Melanocyte of skin (primary cell): ENCODE results near the gene NMT1. TPM values are rescaled to one million over a fixed set of nuclear protein-coding genes. Genes with fewer than 3 reads are reported as not detected.

Experiments used
- small RNA-seq, 2 donors: library from RNA; depleted of rRNA; stranded (forward); fragments of <200 nt; gene quantifications; one replicate each; pipeline ENCODE3, GENCODE V24; 2012
- total RNA-seq, 2 donors: library from RNA; depleted of rRNA; stranded (reverse); fragments of >200 nt; gene quantifications; 2 replicates each; pipeline ENCODE4 v1.2.3, GENCODE V29; 2012

Gene NMT1
- total RNA-seq, result 100 to 1,000 TPM in 1 of 2 donors, 10 to 100 TPM in 1; 80.9 to 100 TPM

GRCh38 chr17:45060797-45061605 lies at the start of gene NMT1:
Gene NMT1 (plus strand): TSS chr17:45061317. CDS start chr17:45061330, 13 bp downstream.

GRCh38 chr17:45051060-45051719 lies 9.9 kb upstream of the NMT1 start, which contains the start of gene DCAKD:
Gene DCAKD (minus strand): TSS chr17:45051632. CDS start chr17:45034885, 16,747 bp downstream.

GRCh38 chr17:45132320-45132571 lies 71.1 kb downstream of the NMT1 start, which contains the start of gene PLCD3:
Gene PLCD3 (minus strand): TSS chr17:45132515. CDS start chr17:45132410, 105 bp downstream.

GRCh38 chr17:45135192-45135977 lies 74.3 kb downstream of the NMT1 start, which contains the start of gene ACBD4:
Gene ACBD4 (plus strand): TSS chr17:45135687. CDS start chr17:45136145, 458 bp downstream.

GRCh38 chr17:45148183-45149036 lies 87.3 kb downstream of the NMT1 start, which contains the start of gene HEXIM1:
Gene HEXIM1 (plus strand): TSS chr17:45148475. CDS start chr17:45149191, 716 bp downstream.

Small RNAs within 50 kb of the gene (small RNA-seq; reads per million reads assigned to genes)
- gene MIR6784, result 0 reads per million in 2 donors
- gene RF00019, result 0 reads per million in 2 donors

Other genes with a start within 250 kb of the NMT1 start
- gene GJC1, start 231.0 kb upstream of the NMT1 start, total RNA-seq, result 10 to 100 TPM; 10.3 to 24.3 TPM
- gene HIGD1B, start 213.4 kb upstream of the NMT1 start, total RNA-seq, result not detected
- 100 to 1,000 TPM in 1 of 2 donors, 10 to 100 TPM in 1; 93.9 to 131 TPM for gene EFTUD2, start 161.9 kb upstream of the NMT1 start, total RNA-seq
- gene GFAP, start 145.8 kb upstream of the NMT1 start, total RNA-seq, result not detected
- 10 to 100 TPM in 1 of 2 donors, 1 to 10 TPM in 1; 3.8 to 13.3 TPM for gene KIF18B, start 113.5 kb upstream of the NMT1 start, total RNA-seq
- gene C1QL1, start 93.0 kb upstream of the NMT1 start, total RNA-seq, result under 1 TPM; under 0.01 to 0.33 TPM
- gene DCAKD, start 9.7 kb upstream of the NMT1 start, total RNA-seq, result 10 to 100 TPM; 29.3 to 46.0 TPM
- 10 to 100 TPM; 15.8 to 27.6 TPM for gene PLCD3, start 71.2 kb downstream of the NMT1 start, total RNA-seq
- 10 to 100 TPM in 1 of 2 donors, 1 to 10 TPM in 1; 5.0 to 11.4 TPM for gene ACBD4, start 74.4 kb downstream of the NMT1 start, total RNA-seq
- 10 to 100 TPM; 12.0 to 14.0 TPM for gene HEXIM1, start 87.2 kb downstream of the NMT1 start, total RNA-seq
- 10 to 100 TPM; 11.7 to 13.4 TPM for gene HEXIM2, start 100.6 kb downstream of the NMT1 start, total RNA-seq
- 1 to 10 TPM; 5.2 to 6.7 TPM for gene FMNL1, start 160.6 kb downstream of the NMT1 start, total RNA-seq
- not detected for gene SPATA32, start 200.8 kb downstream of the NMT1 start, total RNA-seq